ENCODE data around the gene TAGLN3. TPM values are rescaled to one million over a fixed set of nuclear protein-coding genes. Genes with fewer than 3 reads are reported as not detected.

TAGLN3 gene
- total RNA-seq, 3 donors from 2014 or later (not counting 1 experiment from before 2014, with no cell fraction given): not detected

DNA sequence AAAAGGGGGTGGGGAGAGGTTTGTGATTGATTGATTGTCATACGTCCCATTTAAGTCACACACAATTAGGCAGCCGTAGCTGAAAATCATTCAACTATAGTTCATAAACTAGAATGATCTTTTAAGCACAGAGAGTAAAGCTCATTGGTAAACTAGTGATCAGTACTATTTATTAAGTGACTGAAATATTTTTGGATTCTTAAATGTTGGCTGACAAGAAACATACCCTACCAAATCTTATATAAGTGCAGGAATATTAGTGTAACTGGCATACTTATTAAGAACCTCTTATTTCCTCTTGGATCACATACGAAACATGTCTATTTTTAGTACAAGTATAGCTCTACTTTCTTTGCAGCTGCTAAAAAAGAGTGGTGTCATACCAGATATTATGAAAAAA is 28.3 kb upstream of the TAGLN3 start:
- Mint-ChIP-seq H3K9me3 (no peaks in the 10 kb centered on the region), H3K36me3 (peaks cover 10% of the 10 kb centered on the region), H3K27ac (no peak overlapping the region), H3K4me1 (peaks cover 5 to 7% of the 10 kb centered on the region in 2 donors), H3K27me3 (ENCODE audit: low read depth in 2 of 2) (no peaks in the 10 kb centered on the region), H3K4me3 (no peak overlapping the region)
- no peak overlapping the region for H3K4me3 ChIP-seq (ENCODE audit: low read length)
- H3K4me1 ChIP-seq (ENCODE audit: control insufficient read depth, insufficient read depth, low read length): no peaks in the 10 kb centered on the region
- intact Hi-C loops (cut with micrococcal nuclease): no loop called here
- H3K27me3 ChIP-seq (ENCODE audit: control insufficient read depth, insufficient read depth, low read length): no peaks in the 10 kb centered on the region
- no CpG with 5 or more reads among the region's 3 CpGs for WGBS (ENCODE audit: insufficient coverage)
- H3K9me3 ChIP-seq (ENCODE audit: control insufficient read depth, insufficient read depth, low read length): no peaks in the 10 kb centered on the region
- DNase-seq (no peak), ATAC-seq (no peak)
- H3K36me3 ChIP-seq (ENCODE audit: control insufficient read depth, insufficient read depth, low read length): peaks cover 11% of the 10 kb centered on the region
- H3K27ac ChIP-seq (ENCODE audit: low read length): no peak overlapping the region
- TF ChIP-seq, protein P1, sequence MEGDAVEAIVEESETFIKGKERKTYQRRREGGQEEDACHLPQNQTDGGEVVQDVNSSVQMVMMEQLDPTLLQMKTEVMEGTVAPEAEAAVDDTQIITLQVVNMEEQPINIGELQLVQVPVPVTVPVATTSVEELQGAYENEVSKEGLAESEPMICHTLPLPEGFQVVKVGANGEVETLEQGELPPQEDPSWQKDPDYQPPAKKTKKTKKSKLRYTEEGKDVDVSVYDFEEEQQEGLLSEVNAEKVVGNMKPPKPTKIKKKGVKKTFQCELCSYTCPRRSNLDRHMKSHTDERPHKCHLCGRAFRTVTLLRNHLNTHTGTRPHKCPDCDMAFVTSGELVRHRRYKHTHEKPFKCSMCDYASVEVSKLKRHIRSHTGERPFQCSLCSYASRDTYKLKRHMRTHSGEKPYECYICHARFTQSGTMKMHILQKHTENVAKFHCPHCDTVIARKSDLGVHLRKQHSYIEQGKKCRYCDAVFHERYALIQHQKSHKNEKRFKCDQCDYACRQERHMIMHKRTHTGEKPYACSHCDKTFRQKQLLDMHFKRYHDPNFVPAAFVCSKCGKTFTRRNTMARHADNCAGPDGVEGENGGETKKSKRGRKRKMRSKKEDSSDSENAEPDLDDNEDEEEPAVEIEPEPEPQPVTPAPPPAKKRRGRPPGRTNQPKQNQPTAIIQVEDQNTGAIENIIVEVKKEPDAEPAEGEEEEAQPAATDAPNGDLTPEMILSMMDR (IDR thresholded peaks at IDR 0.05): no peak

DNA sequence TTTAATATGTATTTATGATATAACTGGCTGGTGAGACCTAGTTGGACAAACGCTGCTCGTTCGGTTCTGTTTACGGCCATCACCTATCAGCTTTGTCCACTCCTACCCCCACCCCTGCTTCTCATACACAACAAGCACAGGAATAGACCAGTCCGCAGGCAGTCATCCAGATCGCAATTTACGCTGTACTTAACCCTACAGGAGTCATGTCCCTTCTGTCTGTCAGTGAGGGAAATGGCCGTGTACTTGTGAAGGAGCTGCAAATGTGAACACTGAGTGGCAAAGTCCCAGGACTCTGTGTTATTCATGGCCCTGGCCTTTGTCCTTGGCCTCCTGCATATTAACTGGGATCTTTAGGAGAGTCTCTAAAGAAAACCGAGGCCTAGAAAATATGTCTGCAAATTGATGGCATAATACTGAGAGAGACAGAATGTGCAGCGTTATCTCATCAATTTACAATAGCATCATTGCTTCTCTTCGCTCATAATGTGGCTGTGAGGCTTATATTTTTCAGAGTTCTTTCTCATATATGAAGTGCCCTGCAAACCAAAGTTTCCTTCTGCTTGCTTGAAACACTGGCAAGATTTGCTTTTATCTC is 27.1 kb upstream of the TAGLN3 start:
- Mint-ChIP-seq H3K9me3 (no peaks in the 10 kb centered on the region), H3K36me3 (peaks cover 10% of the 10 kb centered on the region), H3K4me1 (peaks cover 5 to 7% of the 10 kb centered on the region in 2 donors), H3K27ac (no peak overlapping the region), H3K4me3 (no peak overlapping the region), H3K27me3 (ENCODE audit: low read depth in 2 of 2) (no peaks in the 10 kb centered on the region)
- no peak for DNase-seq
- Histone ChIP-seq H3K4me3 (ENCODE audit: low read length) (no peak overlapping the region), H3K36me3 (ENCODE audit: control insufficient read depth, insufficient read depth, low read length) (peaks cover 9% of the 10 kb centered on the region), H3K27me3 (ENCODE audit: control insufficient read depth, insufficient read depth, low read length) (no peaks in the 10 kb centered on the region), H3K27ac (ENCODE audit: low read length) (no peak overlapping the region), H3K9me3 (ENCODE audit: control insufficient read depth, insufficient read depth, low read length) (no peaks in the 10 kb centered on the region), H3K4me1 (ENCODE audit: control insufficient read depth, insufficient read depth, low read length) (no peaks in the 10 kb centered on the region)
- ATAC-seq: no peak
- TF ChIP-seq, protein P1 (IDR thresholded peaks at IDR 0.05): no peak
- WGBS (ENCODE audit: insufficient coverage): 92% methylated on average over 10 of the region's 11 CpGs
- intact Hi-C loops (cut with micrococcal nuclease): no loop called here

DNA sequence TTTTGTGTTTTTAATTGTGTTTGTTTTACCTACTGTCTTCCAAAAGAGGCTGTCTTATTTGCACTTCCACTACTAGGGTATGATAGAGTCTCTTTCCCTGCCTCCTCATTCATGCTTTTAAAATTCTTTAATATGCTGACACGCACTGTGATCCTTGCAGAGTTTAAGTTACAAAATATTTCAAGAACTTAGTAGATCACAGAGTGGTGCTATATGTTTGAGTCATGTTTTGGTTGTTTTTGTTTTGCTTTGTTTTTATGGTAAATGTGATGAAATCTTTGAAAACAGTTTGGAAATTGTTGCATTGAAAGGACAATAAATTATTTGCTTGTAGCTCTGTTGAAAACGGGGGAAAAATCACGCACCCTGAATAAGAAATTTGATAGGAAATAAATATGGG is 25.8 kb upstream of the TAGLN3 start:
- DNase-seq (no peak), ATAC-seq (no peak)
- H3K27me3 Mint-ChIP-seq (ENCODE audit: low read depth in 2 of 2): no peaks in the 10 kb centered on the region
- TF ChIP-seq, protein P1 (IDR thresholded peaks at IDR 0.05): no peak
- no peaks in the 10 kb centered on the region for H3K9me3 Mint-ChIP-seq
- no peak overlapping the region for H3K27ac Mint-ChIP-seq
- Histone ChIP-seq H3K9me3 (ENCODE audit: control insufficient read depth, insufficient read depth, low read length) (no peaks in the 10 kb centered on the region), H3K4me3 (ENCODE audit: low read length) (no peak overlapping the region), H3K36me3 (ENCODE audit: control insufficient read depth, insufficient read depth, low read length) (peaks cover 9% of the 10 kb centered on the region), H3K27ac (ENCODE audit: low read length) (no peak overlapping the region), H3K4me1 (ENCODE audit: control insufficient read depth, insufficient read depth, low read length) (no peaks in the 10 kb centered on the region), H3K27me3 (ENCODE audit: control insufficient read depth, insufficient read depth, low read length) (no peaks in the 10 kb centered on the region)
- H3K4me3 Mint-ChIP-seq: no peak overlapping the region
- H3K4me1 Mint-ChIP-seq: no peaks in the 10 kb centered on the region
- H3K36me3 Mint-ChIP-seq: peaks cover 10% of the 10 kb centered on the region
- WGBS (ENCODE audit: insufficient coverage): 100% methylated on average over 2 of the region's 3 CpGs
- intact Hi-C loops (cut with micrococcal nuclease): no loop called here

DNA sequence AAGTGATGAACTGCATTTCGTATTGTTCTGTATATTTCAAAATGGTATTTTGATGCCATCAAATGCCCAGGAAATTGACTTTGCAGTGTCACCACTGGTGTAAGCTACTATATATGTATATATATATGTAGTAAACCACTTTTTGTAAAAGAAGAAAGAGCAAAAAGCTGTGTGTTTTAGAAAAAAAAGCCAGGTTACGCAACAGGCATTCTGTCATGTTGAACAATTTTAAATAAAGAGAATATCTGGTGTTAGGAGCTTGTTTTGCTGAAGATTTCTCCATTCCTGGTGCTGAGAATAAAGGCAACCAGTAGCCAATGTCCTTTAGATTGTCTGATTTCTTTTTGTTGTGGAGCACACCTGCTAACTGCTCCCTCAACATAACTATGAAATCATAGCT is 23.6 kb upstream of the TAGLN3 start:
- no peak for DNase-seq
- peaks cover 7% of the 10 kb centered on the region for H3K36me3 ChIP-seq (ENCODE audit: control insufficient read depth, insufficient read depth, low read length)
- 89% methylated on average over 2 of the region's 2 CpGs for WGBS (ENCODE audit: insufficient coverage)
- no peak for ATAC-seq
- no peaks in the 10 kb centered on the region for H3K27me3 Mint-ChIP-seq (ENCODE audit: low read depth in 2 of 2)
- intact Hi-C loops (cut with micrococcal nuclease): loop anchor here (5.0 kb wide), 1 partner anchor 587 kb away; the partner anchor contains the start of genes ATG3 and SLC35A5
- TF ChIP-seq, protein P1 (IDR thresholded peaks at IDR 0.05): no peak
- no peak overlapping the region for H3K27ac Mint-ChIP-seq
- peaks cover 17 to 18% of the 10 kb centered on the region in 2 donors for H3K4me1 Mint-ChIP-seq
- no peak overlapping the region for H3K4me3 ChIP-seq (ENCODE audit: low read length)
- H3K4me1 ChIP-seq (ENCODE audit: control insufficient read depth, insufficient read depth, low read length): peaks cover 6% of the 10 kb centered on the region
- H3K4me3 Mint-ChIP-seq: no peak overlapping the region
- no peaks in the 10 kb centered on the region for H3K36me3 Mint-ChIP-seq
- H3K9me3 Mint-ChIP-seq: no peaks in the 10 kb centered on the region
- no peaks in the 10 kb centered on the region for H3K9me3 ChIP-seq (ENCODE audit: control insufficient read depth, insufficient read depth, low read length)
- H3K27me3 ChIP-seq (ENCODE audit: control insufficient read depth, insufficient read depth, low read length): no peaks in the 10 kb centered on the region
- no peak overlapping the region for H3K27ac ChIP-seq (ENCODE audit: low read length)
